Psoas muscle (tissue), 8 donors: ENCODE data around the gene EXD3. TPM values are rescaled to one million over a fixed set of nuclear protein-coding genes. Genes with fewer than 3 reads are reported as not detected.
A peak's percentile ranks its signal among the peaks of the same experiment; 100 is the strongest.

ENCODE experiments used
- ATAC-seq, 4 donors: fragments of 200-7000 bp; cut with Tn5 transposase; one replicate each; pipeline ENCODE4 v1.9.1; 2020; ENCODE audit warnings: moderate library complexity in 3 of 4, mild to moderate bottlenecking in 2 of 4
- DNase-seq, 2 donors: peaks; one replicate each; pipeline ENCODE4 v3.0.0-alpha.2; 2020
- H3K27ac ChIP-seq: fragments of 200-600 bp; one replicate; pipeline ENCODE4 v1.8.0; 2022
- H3K27me3 ChIP-seq, 3 donors: fragments of 200-600 bp in 1 of 3; one replicate each; pipeline versions ENCODE4 v1.6.1 to v1.8.0; 2013 to 2022; ENCODE audit warnings: low read length in 2 of 3, mild to moderate bottlenecking in 2 of 3, moderate library complexity in 1 of 3; ENCODE audit not compliant: insufficient read depth in 3 of 3
- H3K36me3 ChIP-seq, 2 donors: fragments of 200-600 bp in 1 of 2; one replicate each; pipeline versions ENCODE4 v1.6.1 to v1.8.0; 2013 to 2022; ENCODE audit warnings: low read depth in 1 of 2, mild to moderate bottlenecking in 1 of 2, moderate library complexity in 1 of 2; ENCODE audit not compliant: insufficient read depth in 1 of 2
- H3K4me1 ChIP-seq: fragments of 200-600 bp; one replicate; pipeline ENCODE4 v1.8.0; 2022
- H3K4me3 ChIP-seq: fragments of 200-600 bp; one replicate; pipeline ENCODE4 v1.8.0; 2022; ENCODE audit warnings: mild to moderate bottlenecking
- H3K9me3 ChIP-seq: fragments of 200-600 bp; one replicate; pipeline ENCODE4 v1.8.0; 2022
- WGBS, 3 donors: extraction: QIAGEN DNeasy Blood & Tissue Kit; methylation state at CpG; one replicate each; pipeline versions ENCODE4 v1.1.6 to v1.1.7; 2013; 5-methylcytosine and 5-hydroxymethylcytosine counted together
- intact Hi-C, 2 donors: fragments of 100-400 bp; cut with DNase I; formaldehyde crosslinking; loops; one replicate each; pipeline versions ENCODE4 v1.11.0 to v1.14.2; 2022
- polyA plus RNA-seq, 3 donors: library from polyadenylated mRNA; stranded (reverse); fragments of 200-250 nt; gene quantifications; one replicate each; pipeline ENCODE4 v1.2.3, GENCODE V29; 2013
- total RNA-seq, 4 donors: library from RNA; stranded (reverse); fragmentation: NEBNext Ultra II Directional in 2 of 4; extraction: Animal tissue kit (Norgen Biotek cat#: 25700) in 2 of 4; gene quantifications; one replicate each; pipeline versions ENCODE4 v1.2.1 to v1.2.4, GENCODE V29; 2021 to 2023
- TF ChIP-seq, protein P1 (sequence below): fragments of 200-600 bp; IDR thresholded peaks from one replicate; pipeline ENCODE4 v1.8.0; 2022; ENCODE audit warnings: antibody characterized with exemption
- donor health status: healthy with polysubstance abuse.
- donor health status: DM: no; HTN: no; CAD: no; lungs with moderate emphysema.
- donor health status: Bipolar disorder and iron deficiency.
- donor health status: healthy.
- donor health status: DM: yes; HTN: yes; CAD: no.
- donor health status: DM: no; HTN: no; CAD: no.
- donor health status: DM: no; HTN: no; CAD: no.
- donor health status: DM: yes; HTN: yes; CAD: no.

Gene EXD3
- total and polyA plus RNA-seq, 7 donors = 5.7 to 11.2 (median 9.4) TPM

DNA sequence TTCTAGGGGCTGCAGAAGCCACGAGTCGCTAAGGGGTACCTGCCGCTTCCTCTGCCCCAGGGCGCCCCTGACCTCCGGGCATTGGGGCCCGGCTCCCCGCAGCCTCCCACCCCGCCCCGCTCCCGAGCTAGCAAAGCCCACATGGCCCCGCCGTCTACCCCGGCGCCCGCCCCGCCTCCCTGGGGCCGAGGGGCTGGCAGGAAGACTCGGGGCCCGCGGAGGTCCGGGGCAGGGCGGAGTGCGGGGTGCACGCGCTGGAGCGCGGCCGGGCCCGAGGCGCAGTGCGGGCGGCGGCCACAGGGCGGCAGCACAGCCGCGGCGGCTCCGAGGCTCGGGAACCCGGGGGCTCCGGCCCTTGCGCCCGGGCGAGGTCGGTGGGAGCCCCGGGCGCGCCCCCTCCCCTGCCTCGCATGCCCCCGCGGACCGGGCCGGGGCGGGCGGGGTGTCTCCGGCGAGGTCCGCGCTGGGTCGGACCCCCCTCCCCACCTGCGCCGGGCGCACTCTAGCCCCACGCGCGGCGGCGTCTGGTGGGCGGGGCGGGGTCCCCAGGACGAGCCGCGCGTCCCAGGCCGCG lies 127.6 kb downstream of the EXD3 start:
- intact Hi-C loops = loop anchor here (5.0 to 10.0 kb wide), 2 partner anchors 112 to 229 kb away; no protein-coding TSS in a partner anchor
- Histone ChIP-seq H3K27me3 (peaks cover 0 to 74% (median 32%) of the 10 kb centered on the region in 3 donors), H3K9me3 (no peaks in the 10 kb centered on the region), H3K4me1 (peaks cover under 1% of the 10 kb centered on the region), H3K27ac (peak overlapping the region; percentile 58), H3K36me3 (no peaks in the 10 kb centered on the region), H3K4me3 (peak overlapping the region; percentile 59)
- no peak for DNase-seq
- TF ChIP-seq, protein P1, sequence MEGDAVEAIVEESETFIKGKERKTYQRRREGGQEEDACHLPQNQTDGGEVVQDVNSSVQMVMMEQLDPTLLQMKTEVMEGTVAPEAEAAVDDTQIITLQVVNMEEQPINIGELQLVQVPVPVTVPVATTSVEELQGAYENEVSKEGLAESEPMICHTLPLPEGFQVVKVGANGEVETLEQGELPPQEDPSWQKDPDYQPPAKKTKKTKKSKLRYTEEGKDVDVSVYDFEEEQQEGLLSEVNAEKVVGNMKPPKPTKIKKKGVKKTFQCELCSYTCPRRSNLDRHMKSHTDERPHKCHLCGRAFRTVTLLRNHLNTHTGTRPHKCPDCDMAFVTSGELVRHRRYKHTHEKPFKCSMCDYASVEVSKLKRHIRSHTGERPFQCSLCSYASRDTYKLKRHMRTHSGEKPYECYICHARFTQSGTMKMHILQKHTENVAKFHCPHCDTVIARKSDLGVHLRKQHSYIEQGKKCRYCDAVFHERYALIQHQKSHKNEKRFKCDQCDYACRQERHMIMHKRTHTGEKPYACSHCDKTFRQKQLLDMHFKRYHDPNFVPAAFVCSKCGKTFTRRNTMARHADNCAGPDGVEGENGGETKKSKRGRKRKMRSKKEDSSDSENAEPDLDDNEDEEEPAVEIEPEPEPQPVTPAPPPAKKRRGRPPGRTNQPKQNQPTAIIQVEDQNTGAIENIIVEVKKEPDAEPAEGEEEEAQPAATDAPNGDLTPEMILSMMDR = peak; percentile 77
- peak; percentile 55 to 78 (median 73) for ATAC-seq
- WGBS, 3 donors = 1 to 2% (median 2%) methylated on average over 33 to 76 of the region's 76 CpGs

DNA sequence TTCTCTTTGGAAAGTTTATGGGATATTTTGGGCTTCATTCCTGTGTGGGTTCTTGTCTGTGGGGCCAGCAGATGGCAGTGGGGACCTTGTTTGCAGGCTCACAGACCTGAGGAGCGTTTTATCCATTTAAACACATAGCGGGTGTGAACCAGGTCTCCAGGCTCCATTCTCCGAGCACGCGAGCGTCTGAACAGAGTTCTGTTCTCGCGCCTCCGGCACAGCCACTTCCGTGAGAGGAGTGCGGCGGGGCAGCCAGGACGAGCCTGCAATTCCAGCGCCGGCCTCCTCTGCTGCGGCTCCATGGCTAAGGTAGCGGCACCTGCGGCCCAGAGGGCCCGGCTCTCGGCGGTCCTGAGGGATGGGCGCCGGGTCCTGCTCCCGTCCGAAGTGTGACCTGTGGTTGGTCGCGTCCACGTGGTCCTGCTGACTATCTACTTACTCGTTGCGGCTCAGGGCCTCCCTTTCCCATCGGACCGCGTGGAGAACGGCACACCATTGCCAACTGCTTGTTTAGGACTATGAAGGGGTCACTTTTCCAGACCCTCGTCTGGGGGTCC lies 128.2 kb downstream of the EXD3 start:
- intact Hi-C loops = loop anchor here (5.0 to 10.0 kb wide), 2 partner anchors 113 to 230 kb away; no protein-coding TSS in a partner anchor
- peak overlapping the region; percentile 59 for H3K4me3 ChIP-seq
- no peaks in the 10 kb centered on the region for H3K9me3 ChIP-seq
- ATAC-seq (peak in 3 of 4 donors; percentile 24 to 39 (median 36)), DNase-seq (no peak)
- H3K36me3 ChIP-seq = no peaks in the 10 kb centered on the region
- peaks cover 0 to 74% (median 29%) of the 10 kb centered on the region in 3 donors for H3K27me3 ChIP-seq
- no peaks in the 10 kb centered on the region for H3K4me1 ChIP-seq
- TF ChIP-seq, protein P1 = peak; percentile 38
- WGBS, 3 donors = 21 to 26% (median 25%) methylated on average over 35 of the region's 35 CpGs
- no peak overlapping the region for H3K27ac ChIP-seq

DNA sequence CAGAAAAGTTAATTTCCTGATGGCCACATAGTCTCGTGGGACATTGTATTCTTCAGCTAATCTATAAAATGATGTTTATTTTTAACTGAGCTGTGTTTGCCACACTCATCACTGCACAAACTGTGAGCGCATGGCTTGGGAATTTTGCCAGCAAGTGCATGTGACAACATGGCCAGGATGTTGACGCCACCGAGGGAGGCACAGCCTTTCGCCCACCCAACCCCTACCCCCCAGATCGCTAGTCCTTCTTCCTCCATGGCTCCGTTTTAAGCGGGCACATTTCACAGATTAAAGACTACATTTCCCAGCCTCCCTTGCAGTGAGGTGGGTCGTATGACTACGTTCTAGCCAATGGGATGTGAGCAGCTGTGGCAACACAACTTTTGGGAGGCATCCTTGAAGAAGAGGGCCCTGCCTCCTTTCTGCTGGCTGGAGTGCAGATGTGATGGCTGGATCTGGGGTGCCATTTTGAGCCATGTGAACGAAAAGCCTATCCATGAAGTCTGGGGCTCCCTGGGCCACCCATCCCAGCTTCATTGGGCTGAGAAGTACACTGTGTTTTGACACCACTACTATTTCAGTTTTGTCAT lies 128.8 kb downstream of the EXD3 start:
- Histone ChIP-seq H3K36me3 (no peaks in the 10 kb centered on the region), H3K27me3 (peaks cover 0 to 73% (median 27%) of the 10 kb centered on the region in 3 donors), H3K4me3 (no peak overlapping the region), H3K27ac (no peak overlapping the region), H3K4me1 (no peaks in the 10 kb centered on the region), H3K9me3 (no peaks in the 10 kb centered on the region)
- intact Hi-C loops = loop anchor here in 1 of 2 donors (10.0 kb wide), 1 partner anchor 231 kb away; no protein-coding TSS in a partner anchor
- DNase-seq = no peak
- 55 to 60% (median 57%) methylated on average over 11 of the region's 11 CpGs for WGBS, 3 donors
- TF ChIP-seq, protein P1 = no peak
- ATAC-seq = peak; percentile 23 to 54 (median 40)

DNA sequence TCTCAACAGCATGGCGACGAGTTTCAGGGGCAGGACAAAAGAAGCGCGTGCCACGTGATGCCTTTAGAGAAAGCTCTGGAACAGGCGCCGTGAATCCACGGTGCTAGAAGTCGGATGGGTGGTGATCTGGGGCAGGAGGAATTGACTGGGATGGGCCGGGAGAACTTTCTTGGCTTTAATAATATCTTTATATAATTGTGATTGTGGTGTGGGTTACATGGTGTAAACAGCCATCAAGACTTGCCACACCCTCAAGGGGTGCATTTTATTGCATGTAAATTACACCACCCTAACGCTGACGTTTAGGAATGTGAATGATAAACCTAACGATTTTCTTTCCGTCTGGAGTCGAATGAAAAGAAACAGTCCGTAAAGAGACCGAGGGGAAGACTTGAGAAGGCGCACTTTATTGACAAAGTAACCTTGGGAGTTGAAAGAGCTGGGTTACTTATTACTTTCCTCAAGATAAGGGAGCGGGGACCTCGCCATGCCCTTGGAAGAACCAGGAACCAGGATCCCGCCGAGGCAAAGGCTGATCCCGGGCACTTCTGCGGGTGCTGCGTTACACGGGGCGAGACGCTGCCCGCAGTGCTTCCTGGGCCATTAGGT lies 129.4 kb downstream of the EXD3 start:
- intact Hi-C loops = loop anchor here in 1 of 2 donors (10.0 kb wide), 1 partner anchor 231 kb away; no protein-coding TSS in a partner anchor
- no peak overlapping the region for H3K4me3 ChIP-seq
- H3K27me3 ChIP-seq = peaks cover 0 to 67% (median 26%) of the 10 kb centered on the region in 3 donors
- no peaks in the 10 kb centered on the region for H3K36me3 ChIP-seq
- ATAC-seq (no peak), DNase-seq (no peak)
- 74 to 78% (median 76%) methylated on average over 29 of the region's 29 CpGs for WGBS, 3 donors
- no peaks in the 10 kb centered on the region for H3K4me1 ChIP-seq
- H3K9me3 ChIP-seq = no peaks in the 10 kb centered on the region
- no peak overlapping the region for H3K27ac ChIP-seq
- TF ChIP-seq, protein P1 = no peak
